ENCODE data around the gene SUSD1.

DNA sequence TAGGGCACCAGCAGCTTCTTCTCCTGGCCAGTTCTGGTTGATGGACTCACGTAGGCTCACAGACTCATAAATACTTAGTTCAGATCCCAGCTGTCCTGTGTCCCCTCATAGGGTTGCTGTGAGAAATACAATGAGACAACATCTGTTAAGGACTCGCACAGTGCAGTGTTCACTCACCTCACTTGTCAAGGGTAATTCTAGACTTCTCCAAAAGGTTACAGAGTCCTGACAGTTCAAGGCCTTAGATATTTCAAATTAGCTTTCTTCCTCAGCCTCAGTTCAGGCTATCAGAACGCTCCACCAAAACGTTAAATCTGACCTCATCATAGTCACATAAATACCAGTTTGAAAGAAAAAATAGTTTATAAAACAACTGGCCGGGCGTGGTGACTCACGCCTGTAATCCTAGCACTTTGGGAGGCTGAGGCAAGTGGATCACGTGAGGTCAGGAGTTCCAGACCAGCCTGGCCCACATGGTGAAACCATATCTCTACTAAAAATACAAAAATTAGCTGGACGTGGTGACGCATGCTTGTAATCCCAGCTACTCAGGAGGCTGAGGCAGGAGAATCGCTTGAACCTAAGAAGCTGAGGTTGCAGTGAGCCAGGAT is 172.1 kb downstream of the SUSD1 start:
- TF ChIP-seq, protein P1, sequence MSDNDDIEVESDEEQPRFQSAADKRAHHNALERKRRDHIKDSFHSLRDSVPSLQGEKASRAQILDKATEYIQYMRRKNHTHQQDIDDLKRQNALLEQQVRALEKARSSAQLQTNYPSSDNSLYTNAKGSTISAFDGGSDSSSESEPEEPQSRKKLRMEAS (IDR thresholded peaks at IDR 0.05), result no peak
- TF ChIP-seq YY1 (IDR thresholded peaks at IDR 0.05; ENCODE audit: low read depth), result no peak
- TF ChIP-seq TAF1 (IDR thresholded peaks at IDR 0.05; ENCODE audit: low read depth), result no peak
- TF ChIP-seq RAD21 (IDR thresholded peaks at IDR 0.05; ENCODE audit: low read depth), result no peak
- TF ChIP-seq ZBTB7A (IDR thresholded peaks at IDR 0.05; ENCODE audit: low read depth), result no peak
- TF ChIP-seq REST (IDR thresholded peaks at IDR 0.05; ENCODE audit: low read depth), result no peak
- TF ChIP-seq NFIC (IDR thresholded peaks at IDR 0.05), result no peak
- TF ChIP-seq EP300 (IDR thresholded peaks at IDR 0.05; ENCODE audit: borderline replicate concordance), result no peak
- TF ChIP-seq USF1 (IDR thresholded peaks at IDR 0.05), result no peak
- no peak for TF ChIP-seq TCF12 (IDR thresholded peaks at IDR 0.05; ENCODE audit: low read depth)
- no peak for TF ChIP-seq CREB1 (IDR thresholded peaks at IDR 0.05; ENCODE audit: low read depth)
- TF ChIP-seq FOXM1 (IDR thresholded peaks at IDR 0.05; ENCODE audit: borderline replicate concordance, low read depth), result no peak
- TF ChIP-seq EGR1 (IDR thresholded peaks at IDR 0.05), result no peak
